HEK293 (cell line): Measurements from ENCODE around the gene DGKQ.

Experiments
- CTCF ChIP-seq: fragments of 450-650 bp; formaldehyde crosslinking; IDR thresholded peaks from 2 replicates; pipeline ENCODE4 v1.5.1; 2016; ENCODE audit warnings: missing biosample characterization, missing genetic modification characterization
- PATZ1 ChIP-seq: fragments of 450-650 bp; formaldehyde crosslinking; IDR thresholded peaks from 2 replicates; pipeline ENCODE4 v1.5.1; 2016; ENCODE audit warnings: missing biosample characterization, missing genetic modification characterization
- TRIM28 ChIP-seq: IDR thresholded peaks from 2 replicates; pipeline ENCODE4 v1.6.1; 2011; ENCODE audit warnings: low read length, control low read depth, borderline replicate concordance
- YY1 ChIP-seq: fragments of 450-650 bp; formaldehyde crosslinking; IDR thresholded peaks from 2 replicates; pipeline ENCODE4 v1.5.1; 2018; ENCODE audit warnings: missing biosample characterization, missing genetic modification characterization
- ZNF394 ChIP-seq: fragments of 450-650 bp; formaldehyde crosslinking; IDR thresholded peaks from 2 replicates; pipeline ENCODE4 v1.5.1; 2016; ENCODE audit warnings: missing biosample characterization, missing genetic modification characterization, mild to moderate bottlenecking, moderate library complexity, borderline replicate concordance
- ZNF510 ChIP-seq: fragments of 450-650 bp; formaldehyde crosslinking; IDR thresholded peaks from 2 replicates; pipeline ENCODE4 v1.5.1; 2018; ENCODE audit warnings: mild to moderate bottlenecking, missing genetic modification characterization, missing biosample characterization; ENCODE audit not compliant: insufficient replicate concordance

- TF ChIP-seq CTCF (no peak), ZNF394 (tag by site-specific recombination) (no peak), ZNF510 (tag by site-specific recombination) (no peak), PATZ1 (tag by site-specific recombination) (no peak), TRIM28 (no peak), YY1 (tag by site-specific recombination) (no peak)
These were observed 5.8 kb upstream of the DGKQ start for GRCh38 chr4:978957-979701.
